Middle frontal gyrus (tissue), 1 donor: ENCODE measurements around the gene IL18BP.

Experiments
- DNase-seq: peaks from one replicate; pipeline ENCODE4 v3.0.0-alpha.2; 2015; ENCODE audit warnings: low spot score; ENCODE audit errors: extremely low spot score

Gene IL18BP

DNA sequence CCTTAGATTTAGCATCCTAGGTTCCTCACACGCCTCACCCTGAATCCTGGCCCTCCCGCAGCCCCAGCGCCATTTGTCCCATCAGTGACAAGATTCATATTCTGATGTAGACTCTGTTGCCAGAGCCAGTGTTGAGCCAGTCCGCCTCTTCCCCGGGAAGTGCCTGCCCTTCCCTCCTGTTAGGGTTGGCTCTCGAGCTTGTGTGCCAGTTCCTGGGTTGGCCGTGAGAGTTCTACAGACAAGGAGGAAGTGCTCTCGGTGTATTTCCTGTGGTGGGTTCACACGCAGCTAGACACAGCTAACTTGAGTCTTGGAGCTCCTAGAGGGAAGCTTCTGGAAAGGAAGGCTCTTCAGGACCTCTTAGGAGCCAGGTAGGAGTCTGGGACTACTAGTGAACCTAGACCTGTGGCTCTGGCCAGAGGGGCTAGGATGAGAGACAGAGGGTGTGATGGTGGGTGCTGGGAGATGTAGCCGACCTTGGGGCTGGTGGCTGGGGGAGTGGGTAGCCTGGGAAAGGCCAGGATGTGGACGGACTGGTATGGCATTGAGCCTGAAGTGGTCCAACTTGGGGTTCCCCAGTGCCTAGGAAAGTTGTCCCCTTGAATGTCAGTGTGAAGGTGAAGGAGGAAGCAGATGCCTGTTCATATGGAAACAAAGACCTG, at the start of gene IL18BP:
TSS of gene IL18BP (plus strand) at position 261 of the 662 bp plus-strand sequence. CDS start 1,076 bp downstream, outside the sequence.
- DNase-seq, result no peak

DNA sequence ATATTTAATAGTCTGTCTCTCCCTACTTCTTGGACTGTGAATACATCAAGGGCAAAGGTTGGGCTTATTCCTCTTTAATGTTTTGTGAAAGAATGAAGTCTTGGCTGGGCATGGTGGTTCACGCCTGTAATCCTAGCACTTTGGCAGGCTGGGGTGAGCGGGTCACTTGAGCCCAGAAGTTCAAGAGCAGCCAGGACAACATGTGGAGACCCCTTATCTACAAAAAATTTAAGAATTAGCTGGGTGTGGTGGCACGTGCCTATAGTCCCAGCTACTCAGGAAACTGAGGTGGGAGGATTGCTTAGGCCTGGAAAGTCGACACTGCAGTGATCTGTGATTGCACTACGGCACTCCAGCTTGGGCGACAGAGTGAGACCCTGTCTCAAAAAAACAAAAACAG, 49.7 kb upstream of the IL18BP start:
- DNase-seq, result no peak

DNA sequence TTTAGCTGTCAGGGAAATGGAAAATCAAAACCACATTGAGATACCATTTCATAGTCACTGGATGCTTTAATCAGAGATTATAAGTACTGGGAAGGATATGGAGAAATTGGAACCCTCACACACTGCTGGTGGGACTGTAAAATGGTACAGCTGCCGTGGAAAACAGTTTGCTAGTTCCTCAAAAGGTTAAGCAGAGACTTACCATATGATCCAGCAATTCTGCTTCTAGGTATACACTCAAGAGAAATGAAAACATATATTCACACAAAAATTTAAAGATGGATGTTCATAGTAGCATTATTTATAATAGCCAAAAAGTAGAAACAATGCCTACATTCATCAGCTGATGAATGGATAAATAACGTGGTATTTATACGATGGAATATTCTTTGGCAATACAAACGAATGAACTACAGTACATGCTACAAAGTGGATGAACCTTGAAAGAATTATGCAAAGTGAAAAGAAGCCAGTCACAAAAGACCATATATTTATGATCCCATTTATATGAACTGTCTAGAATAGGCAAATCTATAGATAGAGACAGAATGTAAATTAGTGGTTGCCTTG, 46.9 kb upstream of the IL18BP start:
- DNase-seq, result no peak

DNA sequence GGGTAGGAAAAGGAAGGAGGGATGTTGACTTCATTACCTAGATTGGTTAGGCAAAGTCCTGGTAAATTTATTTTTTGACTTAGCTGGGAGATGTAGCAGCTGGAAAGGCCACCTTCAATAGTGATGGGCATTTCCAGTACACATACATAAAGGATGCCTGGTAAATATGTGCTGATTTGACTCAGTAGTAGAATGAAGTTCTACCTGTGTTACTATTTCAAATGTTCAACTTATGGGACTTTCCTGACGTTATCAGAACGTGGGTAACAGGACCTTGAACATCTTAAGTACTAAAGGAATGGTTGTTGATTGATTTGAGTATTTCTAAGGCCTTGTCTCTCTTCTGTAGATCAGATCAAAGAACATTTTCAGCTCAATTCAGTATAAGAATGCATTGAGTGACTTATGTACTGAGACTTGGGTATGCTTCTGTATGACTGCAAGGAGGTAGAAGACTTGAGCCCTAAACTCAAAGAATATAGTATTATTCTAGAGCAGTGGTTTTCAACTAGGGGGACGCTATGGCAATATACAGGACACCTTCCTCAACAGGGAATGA, 42.7 kb upstream of the IL18BP start:
- DNase-seq, result no peak

DNA sequence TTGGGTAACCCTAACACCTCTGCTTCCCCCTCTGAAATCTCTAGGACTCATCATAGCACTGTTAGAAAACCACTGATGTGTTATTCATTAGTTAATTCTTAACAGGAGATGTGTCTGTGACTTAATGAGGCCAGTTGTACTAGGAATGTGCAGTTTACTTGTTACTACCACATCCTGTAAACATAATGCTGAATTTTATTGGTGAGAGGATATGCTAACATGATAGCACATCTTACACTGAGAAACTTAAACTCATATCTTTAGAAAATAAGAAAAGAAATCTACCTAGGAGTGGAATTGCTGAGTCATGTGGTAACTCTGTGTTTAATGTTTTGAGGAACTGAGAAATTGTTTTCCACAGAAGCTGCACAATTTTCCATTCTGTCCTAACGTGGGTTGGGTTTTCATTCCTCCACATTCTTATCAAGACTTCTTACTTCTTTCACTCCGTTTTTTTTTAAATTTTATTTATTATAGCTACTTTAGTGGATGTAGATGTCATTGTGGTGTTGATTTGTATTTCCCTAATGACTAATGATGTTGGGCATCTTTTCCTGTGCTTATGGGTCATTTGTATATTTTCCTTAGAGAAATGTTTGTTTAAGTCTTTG, 36.2 kb upstream of the IL18BP start:
- DNase-seq, result no peak

DNA sequence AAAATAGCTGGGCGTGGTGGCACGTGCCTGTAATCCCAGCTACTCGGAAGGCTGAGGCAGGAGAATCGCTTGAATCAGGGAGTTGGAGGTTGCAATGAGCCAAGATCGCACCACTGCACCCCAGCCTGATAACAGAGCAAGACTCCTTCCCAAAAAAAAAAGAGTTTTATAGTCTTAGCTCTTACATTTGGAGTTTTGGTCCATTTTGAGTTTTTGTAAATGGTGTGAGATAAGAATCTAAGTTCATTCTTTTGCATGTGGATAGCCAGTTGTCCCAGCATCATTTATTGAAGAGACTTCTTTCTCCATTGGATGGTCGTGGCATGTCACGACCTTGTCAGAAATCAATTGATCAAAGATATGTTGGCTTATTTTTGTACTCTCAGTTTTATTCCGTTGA, 35.2 kb upstream of the IL18BP start:
- no peak for DNase-seq

DNA sequence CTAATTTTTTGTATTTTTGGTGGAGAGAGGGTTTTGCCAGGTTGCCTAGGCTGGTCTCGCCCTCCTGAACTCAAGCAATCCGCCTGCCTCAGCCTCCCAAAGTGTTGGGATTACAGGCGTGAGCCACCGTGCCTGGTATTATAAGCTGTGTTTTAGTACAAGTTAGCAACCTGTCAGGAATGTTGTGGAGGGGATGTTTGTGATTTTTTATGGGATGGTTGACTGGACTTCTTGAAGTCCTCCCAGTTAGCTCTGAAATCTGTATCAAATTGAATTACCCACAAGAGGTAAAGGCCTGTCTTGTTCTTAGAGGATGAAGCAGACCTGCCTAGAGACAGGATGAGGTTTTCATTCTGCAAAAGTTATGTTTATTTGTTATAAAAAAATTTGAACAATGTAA, 34.1 kb upstream of the IL18BP start:
- no peak for DNase-seq

DNA sequence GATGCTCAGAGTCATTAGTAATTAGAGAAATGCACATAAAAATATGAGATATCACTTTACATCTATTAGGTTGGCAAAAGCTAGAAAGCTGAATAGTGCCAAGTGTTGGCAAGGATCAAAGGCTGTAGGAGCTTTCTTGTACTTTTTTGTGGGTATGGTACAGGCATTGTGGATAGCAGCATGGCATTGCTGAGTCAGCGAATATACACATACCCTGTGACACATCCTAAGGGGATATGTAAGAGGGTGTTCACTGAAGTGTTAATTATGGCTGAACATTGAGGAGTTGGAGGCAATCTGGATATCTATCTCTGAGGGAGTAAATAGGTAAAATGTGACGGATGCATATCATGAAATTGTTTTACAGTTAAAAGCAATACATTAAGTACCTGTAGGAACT, 27.0 kb upstream of the IL18BP start:
- DNase-seq, result no peak

DNA sequence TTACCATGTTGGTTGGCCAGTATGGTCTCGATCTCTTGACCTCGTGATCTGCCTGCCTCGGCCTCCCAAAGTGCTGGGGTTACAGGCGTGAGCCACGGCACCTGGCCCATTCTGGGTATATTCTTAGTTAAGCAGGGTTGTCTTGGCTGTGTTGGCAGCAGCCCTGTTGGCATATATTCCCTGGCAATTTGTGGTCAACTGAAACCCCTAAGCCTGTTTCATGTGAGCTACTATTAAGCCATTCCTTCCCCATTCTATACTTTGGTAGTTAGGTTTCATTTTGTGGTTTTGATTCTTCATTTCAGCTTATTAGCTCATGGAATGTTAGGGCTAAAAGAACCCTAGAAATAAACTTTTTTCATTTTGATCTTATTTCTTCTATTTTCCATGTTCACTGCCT, 22.2 kb upstream of the IL18BP start:
- DNase-seq, result no peak

DNA sequence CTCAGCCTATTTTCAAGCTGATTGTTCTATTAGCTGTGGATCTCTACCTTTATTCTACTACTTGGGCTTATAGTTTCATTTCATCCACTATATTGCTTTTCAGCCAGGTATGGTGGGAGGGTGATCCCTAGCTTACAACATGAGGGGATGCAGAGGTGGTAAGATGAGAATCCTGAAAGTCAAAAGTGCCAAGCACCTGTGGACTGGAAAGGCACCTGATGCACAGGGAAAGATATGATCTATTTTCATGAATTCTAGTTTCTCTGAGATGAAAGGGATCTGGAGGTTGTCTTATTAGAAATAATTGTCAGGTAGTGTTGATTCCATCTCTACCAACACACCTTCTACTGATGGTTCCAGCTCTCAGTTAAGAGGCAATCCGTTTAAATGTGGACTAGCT, 21.6 kb upstream of the IL18BP start:
- DNase-seq, result no peak

DNA sequence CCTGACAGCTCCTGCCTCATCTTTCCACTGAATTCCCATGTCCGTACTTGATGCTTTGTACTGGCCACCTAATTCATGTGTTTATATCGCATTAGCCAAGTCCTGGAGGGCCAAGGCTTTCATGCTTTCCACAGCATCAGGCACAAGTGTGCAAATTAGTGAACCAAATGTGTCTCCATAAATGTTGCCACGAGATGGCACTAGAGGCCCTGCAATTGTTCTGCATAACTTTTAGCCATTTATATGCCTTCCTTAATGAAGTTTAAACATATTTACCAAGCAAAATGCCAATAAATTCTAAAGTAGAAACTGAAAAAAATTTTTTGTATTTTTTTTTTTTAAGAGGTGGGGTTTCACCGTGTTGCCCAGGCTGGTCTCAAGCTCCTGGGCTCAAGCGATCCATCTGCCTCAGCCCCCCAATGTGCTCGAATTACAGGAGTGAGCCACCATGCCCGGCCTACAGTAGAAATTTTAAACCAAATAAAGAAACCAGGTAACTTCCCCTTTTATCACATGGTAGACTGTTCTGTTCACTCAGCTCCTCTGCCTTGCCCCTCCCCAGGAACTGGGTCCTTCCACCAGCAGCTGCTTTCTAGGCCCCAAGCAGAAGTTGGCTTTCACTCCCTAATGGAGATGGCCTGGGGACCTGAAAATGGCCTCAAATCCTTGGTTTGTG, 20.8 kb upstream of the IL18BP start:
- peak; percentile 64 for DNase-seq

DNA sequence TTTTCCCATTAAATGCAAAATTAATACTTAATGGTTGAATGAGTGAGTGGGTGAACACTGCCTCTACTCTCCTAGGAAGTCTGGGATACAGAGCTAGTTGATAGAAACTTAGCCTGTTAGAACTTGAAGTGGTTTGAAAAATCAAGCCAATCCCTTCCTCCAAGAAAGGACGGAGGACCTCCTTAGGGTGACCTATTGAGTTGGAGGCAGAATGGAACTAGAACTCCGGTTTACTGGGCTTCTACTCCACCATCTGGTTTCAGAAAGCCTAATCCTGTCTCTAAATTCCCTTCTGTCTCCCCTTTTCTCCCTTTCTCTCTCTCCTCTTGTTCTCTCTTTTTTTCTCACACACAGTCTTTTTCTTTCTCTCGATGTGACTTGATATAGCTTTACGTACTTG, 19.6 kb upstream of the IL18BP start:
- no peak for DNase-seq

DNA sequence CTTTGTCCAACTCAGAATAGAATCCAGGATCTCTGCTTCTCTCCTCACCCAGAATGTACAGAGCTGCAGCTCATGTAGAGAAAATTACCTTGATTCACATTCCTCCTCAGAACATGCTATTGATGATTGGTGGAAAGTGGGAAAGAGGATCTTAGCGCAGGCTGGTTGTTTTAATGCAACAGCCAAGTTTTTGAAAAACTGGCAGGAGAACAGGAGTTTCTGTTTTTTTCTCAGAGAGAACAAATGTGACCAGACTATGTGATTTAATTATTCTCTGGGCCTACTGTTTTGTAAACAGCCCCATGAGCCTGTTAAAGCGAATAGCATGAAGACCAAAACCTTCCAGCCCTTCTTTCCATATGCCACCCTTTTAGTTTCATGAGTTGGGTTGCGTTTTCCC, 19.1 kb upstream of the IL18BP start:
- DNase-seq, result no peak

DNA sequence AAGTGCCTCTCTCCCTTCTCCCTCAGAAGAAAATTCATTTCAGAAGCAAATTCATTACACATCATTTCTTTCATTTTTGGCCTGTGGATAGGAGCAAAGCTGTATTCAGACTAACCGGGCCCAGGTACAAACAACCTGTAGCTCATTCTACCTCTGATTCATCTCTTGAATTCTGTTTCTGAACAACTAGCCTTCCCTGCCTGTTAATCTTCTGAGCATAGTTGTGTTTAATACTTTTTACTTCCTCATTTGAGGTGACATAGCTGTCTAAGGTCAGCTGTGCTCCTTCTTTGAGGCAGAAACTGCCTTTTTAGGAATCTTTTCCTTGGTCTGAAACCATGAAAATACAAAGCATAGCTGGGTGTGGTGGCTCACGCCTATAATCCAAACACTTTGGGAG, 12.6 kb upstream of the IL18BP start:
- no peak for DNase-seq

DNA sequence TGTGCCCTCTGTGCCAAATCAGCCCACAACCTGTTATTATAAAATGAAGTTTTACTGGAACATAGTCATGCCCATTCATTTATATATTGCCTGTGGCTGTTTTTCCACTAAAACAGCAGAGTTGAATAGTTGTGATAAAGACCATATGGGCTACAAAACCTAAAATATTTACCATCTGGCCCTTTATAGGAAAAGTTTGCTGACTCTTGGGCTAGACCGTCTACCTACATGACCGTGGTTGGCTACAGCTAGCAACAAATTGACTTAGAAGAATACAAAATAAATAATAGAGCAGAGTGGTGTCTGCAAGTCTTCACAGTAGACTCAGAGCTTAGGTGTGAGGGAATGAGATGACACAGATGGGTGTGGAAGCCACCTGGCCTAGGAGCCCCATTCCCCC, 11.2 kb upstream of the IL18BP start:
- DNase-seq, result no peak

DNA sequence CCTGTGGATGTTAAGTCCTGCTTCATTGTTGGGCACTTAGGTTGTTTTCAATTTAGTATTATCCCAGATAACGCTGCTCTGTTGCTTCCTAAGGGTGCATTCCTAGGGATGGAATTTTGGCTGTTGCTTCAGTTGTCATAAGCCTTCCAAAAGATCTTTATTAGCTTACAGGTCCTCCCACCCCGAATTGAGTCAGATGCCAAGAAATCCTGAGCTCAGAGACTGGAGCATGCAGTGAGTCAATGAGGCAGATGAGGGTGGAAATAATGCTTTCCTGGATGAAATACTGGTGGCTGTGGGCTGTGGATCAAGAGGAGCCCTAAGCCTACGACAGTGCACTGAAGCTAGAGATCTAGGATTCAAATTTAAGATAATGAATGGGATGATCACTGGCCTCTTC, 10.7 kb upstream of the IL18BP start:
- no peak for DNase-seq

DNA sequence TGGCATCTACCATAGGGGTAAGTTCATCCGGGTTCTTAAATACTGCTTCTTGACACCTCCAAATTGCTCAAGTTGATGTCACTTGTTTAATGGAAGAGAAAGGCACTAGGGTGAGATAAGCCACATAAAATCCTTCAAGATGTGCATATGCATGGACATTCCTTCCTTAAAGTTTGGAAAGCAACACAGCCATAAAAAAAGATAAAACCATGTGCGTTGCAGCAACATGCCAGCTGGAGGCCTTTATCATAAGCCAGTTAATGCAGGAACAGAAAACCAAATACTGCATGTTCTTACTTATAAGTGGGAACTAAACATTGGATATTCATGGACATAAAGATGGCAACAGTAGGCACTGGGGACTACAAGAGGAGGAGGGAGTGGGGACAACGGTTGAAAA, 8.0 kb upstream of the IL18BP start:
- DNase-seq, result no peak

DNA sequence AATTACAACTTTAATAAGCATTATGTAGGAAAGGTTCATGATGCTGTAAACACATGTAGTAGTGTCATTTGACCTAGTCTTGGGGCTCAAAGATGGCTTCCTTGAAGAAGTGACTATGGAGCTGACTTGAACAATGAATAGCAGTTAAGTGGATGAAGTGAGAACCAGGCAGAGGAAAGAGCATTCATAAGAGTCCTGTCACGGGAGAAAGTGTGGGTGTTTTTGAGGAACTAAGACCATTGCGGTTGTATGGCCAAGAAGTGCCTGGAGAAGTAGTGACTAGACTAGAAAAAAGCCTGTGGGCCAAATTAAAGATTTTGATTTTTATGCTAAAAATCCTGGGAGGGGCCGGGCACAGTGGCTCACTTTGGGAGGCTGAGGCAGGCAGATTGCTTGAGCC, 7.2 kb upstream of the IL18BP start:
- DNase-seq, result no peak

DNA sequence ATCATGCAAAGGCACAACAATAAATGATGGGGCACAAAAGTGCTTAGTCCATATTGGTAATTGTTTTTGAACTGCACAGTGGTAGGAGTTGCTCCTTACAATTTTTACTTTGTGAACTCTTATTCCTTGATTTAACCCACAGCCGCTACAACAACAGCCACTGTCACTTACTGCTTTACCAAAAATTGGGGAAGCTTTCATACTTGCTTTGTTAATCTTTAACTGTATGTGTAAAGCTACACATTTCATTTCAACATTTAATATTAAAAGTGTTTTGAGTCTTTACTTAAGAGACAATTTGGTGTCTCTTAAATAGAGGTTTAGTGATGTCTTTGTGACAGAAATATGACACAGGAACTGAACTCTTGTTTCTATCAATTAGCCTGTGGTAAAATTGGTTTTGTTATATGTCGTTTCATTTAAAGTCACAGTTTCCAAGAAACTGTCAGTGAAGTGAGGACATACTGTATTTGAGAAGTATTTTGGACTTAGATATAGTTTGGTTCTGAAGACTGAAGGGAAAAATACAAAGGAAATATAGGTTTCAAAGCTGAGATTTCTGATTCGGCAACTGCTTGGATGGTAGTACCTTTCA, 6.5 kb upstream of the IL18BP start:
- DNase-seq, result no peak

DNA sequence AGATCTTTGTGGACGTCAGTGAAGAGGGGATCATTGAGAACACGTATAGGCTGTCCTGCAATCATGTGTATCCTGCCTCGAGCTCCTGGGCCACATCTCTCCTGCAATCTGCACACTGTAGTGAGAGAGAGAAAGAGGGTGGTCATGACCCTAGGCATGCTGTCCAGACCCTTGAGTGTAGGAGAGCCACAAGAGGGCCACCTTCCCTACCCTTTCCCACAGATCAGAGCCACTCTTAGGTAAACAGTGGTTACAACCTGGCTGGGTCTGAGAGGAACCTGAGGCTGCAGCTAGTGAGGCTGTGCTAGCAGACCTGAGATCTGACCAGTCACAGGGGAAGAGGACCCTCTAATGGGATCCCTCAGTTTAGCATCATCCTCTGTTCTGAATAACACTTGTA, 3.9 kb upstream of the IL18BP start:
- no peak for DNase-seq

DNA sequence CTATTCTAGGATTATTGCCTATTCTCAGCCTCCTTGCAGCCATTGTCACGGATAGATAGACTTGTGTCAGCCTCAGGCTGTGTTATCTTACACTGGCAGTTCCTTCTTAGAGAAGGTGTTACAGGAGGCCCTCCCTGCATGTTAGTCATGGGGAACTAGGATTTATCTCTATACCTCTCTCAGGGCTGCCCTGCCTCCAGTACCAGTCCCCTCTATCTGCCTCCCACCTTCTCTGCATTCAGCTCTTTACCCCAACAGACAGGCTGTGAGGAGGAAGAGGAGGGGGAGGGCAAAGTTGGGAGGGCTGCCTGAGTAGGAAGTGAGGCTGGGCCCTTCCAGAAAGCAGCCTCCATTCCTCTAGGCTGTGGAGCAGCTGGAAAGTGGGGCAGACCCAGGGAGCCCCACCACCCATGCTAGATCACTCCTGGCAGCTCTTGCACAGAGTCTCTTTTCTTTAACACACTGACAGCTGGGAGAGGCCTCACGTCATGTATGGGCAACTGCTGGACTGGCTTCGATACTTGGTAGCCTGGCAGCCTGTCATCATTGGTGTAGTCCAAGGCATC, 2.9 kb upstream of the IL18BP start:
- DNase-seq, result no peak

DNA sequence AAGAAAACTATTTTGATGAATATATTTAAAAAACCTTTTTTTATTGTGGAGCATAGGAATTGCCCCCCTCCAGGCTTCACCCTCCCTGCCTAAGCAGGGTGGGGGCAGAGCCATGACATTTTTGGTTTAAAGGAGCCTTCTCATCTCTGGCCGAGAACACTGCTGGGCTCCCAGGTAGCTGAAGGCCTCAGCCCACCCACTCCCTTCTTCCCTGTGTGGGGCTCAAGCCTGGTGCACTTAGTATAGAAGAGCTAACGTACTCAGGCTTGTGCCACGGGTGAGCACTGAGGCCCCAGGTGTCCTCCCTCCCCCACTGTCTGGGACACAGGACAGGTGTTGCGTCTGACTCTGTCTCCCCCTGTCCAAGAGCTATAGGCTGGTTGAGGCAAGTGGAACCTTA, 2.2 kb upstream of the IL18BP start:
- no peak for DNase-seq
